Colonic mucosa (tissue), 4 donors: ENCODE data around the gene CCDC134. TPM values are rescaled to one million over a fixed set of nuclear protein-coding genes. Genes with fewer than 3 reads are reported as not detected.
A peak's percentile ranks its signal among the peaks of the same experiment; 100 is the strongest.

ENCODE experiments used
- DNase-seq: peaks from one replicate; pipeline ENCODE4 v3.0.0-alpha.2; 2020
- H3K27ac ChIP-seq: fragments of 200-600 bp; one replicate; pipeline ENCODE4 v1.8.0; 2021
- H3K27me3 ChIP-seq: fragments of 200-600 bp; one replicate; pipeline ENCODE4 v1.8.0; 2021
- H3K36me3 ChIP-seq: fragments of 200-600 bp; one replicate; pipeline ENCODE4 v1.8.0; 2021
- H3K4me1 ChIP-seq: fragments of 200-600 bp; one replicate; pipeline ENCODE4 v1.8.0; 2021; ENCODE audit warnings: mild to moderate bottlenecking
- H3K4me3 ChIP-seq: fragments of 200-600 bp; one replicate; pipeline ENCODE4 v1.8.0; 2021
- H3K9ac ChIP-seq, 2 donors: one replicate each; pipeline ENCODE4 v1.7.0; 2013; ENCODE audit warnings: control low read depth in 2 of 2, low read depth in 2 of 2, low read length in 2 of 2
- H3K9me3 ChIP-seq: fragments of 200-600 bp; one replicate; pipeline ENCODE4 v1.8.0; 2021
- intact Hi-C: fragments of 100-400 bp; cut with DNase I; formaldehyde crosslinking; loops from one replicate; pipeline ENCODE4 v1.14.1; 2022
- total RNA-seq, 2 donors: library from RNA; stranded (reverse); fragmentation: NEBNext Ultra II Directional in 1 of 2; extraction: Animal tissue kit (Norgen Biotek cat#: 25700) in 1 of 2; gene quantifications; one replicate each; pipeline ENCODE4 v1.2.1, GENCODE V29; 2021
- TF ChIP-seq, protein P1 (sequence below): fragments of 200-600 bp; IDR thresholded peaks from one replicate; pipeline ENCODE4 v1.8.0; 2022; ENCODE audit warnings: antibody characterized with exemption, mild to moderate bottlenecking
- donor health status: healthy.
- donor health status: DM: no; HTN: no; CAD: no.
- donor health status: DM: no; HTN: no; CAD: no.

CCDC134 gene
- total RNA-seq, 2 donors from 2014 or later = 9.3 to 18.8 TPM

DNA sequence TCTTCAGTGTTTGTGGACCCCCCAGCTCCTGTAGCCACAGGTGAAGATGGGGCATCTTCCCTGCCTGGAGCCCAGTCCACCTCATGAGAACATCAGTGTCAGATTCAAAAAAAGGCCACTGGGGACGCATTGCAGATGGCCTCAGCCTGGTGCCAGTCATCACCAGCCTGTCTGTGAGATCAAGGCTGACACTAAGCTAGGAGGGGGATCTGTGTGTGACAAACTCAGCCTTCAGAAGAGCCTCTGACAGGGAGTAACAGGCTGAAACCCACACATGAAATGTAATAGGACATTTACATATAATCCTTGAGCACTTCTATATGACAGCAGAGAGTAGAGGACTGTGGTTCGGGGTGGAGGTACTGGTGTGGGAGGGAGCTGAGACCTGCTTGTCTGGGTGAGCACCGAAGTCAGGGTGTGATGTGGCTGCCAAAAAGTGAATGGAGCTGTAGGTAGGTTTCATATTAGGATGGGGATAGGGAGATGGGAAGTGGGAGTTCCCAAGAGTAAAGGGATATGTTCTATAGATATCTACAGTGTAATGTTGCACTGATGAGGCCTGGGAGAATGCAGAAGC is 20.5 kb upstream of the CCDC134 start:
- Histone ChIP-seq H3K36me3 (no peaks in the 10 kb centered on the region), H3K27me3 (no peaks in the 10 kb centered on the region), H3K4me1 (no peaks in the 10 kb centered on the region), H3K27ac (no peak overlapping the region), H3K9me3 (no peaks in the 10 kb centered on the region), H3K9ac (no peak overlapping the region), H3K4me3 (no peak overlapping the region)
- intact Hi-C loops = no loop called here
- TF ChIP-seq, protein P1, sequence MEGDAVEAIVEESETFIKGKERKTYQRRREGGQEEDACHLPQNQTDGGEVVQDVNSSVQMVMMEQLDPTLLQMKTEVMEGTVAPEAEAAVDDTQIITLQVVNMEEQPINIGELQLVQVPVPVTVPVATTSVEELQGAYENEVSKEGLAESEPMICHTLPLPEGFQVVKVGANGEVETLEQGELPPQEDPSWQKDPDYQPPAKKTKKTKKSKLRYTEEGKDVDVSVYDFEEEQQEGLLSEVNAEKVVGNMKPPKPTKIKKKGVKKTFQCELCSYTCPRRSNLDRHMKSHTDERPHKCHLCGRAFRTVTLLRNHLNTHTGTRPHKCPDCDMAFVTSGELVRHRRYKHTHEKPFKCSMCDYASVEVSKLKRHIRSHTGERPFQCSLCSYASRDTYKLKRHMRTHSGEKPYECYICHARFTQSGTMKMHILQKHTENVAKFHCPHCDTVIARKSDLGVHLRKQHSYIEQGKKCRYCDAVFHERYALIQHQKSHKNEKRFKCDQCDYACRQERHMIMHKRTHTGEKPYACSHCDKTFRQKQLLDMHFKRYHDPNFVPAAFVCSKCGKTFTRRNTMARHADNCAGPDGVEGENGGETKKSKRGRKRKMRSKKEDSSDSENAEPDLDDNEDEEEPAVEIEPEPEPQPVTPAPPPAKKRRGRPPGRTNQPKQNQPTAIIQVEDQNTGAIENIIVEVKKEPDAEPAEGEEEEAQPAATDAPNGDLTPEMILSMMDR = no peak
- DNase-seq = no peak

DNA sequence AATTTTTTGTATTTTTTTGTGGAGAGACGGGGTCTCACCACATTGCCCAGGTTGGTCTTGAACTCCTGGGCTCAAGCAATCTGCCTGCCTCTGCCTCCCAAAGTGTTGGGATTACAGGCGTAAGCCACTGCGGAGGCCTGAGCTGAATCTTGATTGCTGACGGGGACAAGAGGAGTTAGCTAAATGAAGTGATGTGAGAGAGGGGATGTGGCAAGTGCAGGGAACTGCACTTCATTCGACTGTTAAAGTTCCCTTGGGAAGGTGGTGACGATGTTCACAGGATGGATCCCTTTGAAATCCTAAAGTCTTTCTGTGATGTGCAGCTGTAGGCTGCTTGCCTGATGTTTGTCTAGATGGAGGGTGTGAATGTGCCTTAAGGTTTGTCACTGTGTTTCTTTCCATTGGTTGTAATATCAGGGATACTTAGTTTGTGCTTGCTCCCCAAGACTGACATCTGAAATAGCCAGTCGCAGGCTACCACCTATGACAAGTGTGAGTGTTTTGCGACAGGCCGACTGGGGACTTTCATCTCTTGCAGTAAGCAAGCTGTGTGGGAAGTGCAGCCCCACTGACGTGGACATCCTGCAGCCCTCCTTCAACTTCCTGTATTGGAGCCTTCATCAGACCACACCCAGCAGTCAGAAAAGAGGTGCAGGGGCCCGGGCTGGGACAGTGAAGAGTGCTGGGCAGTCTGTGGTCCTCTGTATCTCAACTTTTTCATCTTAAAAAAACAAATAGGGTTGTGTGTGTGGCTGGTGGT is 19.6 kb upstream of the CCDC134 start:
- peak overlapping the region; percentile 8 for H3K27ac ChIP-seq
- peak overlapping the region in 1 of 2 donors; percentile 60 for H3K9ac ChIP-seq
- no peaks in the 10 kb centered on the region for H3K9me3 ChIP-seq
- TF ChIP-seq, protein P1 = no peak
- DNase-seq = peak; percentile 62
- no peaks in the 10 kb centered on the region for H3K27me3 ChIP-seq
- no peaks in the 10 kb centered on the region for H3K4me1 ChIP-seq
- H3K4me3 ChIP-seq = peak overlapping the region; percentile 19
- no peaks in the 10 kb centered on the region for H3K36me3 ChIP-seq
- intact Hi-C loops = no loop called here

DNA sequence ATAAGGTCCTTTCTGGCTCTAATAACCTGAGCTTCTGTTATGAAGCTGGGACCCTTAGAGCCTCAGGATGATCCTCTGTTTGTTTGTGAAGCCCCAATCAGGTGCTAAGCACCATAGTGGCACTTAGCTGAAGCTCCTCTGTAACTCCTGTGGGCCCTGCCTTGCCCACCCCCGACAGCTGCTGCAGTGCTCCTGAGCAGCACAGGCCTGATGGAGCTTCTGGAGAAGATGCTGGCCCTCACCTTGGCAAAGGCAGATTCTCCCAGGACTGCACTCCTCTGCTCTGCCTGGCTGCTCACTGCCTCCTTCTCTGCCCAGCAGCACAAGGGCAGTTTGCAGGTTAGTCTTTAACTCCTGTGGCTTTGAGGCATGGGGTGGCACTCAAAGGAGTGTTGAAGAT is 19.0 kb upstream of the CCDC134 start:
- DNase-seq = no peak
- Histone ChIP-seq H3K4me3 (peak overlapping the region; percentile 19), H3K4me1 (no peaks in the 10 kb centered on the region), H3K36me3 (no peaks in the 10 kb centered on the region), H3K27ac (peak overlapping the region; percentile 5), H3K27me3 (no peaks in the 10 kb centered on the region), H3K9me3 (no peaks in the 10 kb centered on the region), H3K9ac (peak overlapping the region; percentile 36 to 60)
- TF ChIP-seq, protein P1 = no peak
- intact Hi-C loops = no loop called here

- H3K9ac ChIP-seq = peak overlapping the region; percentile 14 to 31
- no peaks in the 10 kb centered on the region for H3K4me1 ChIP-seq
- H3K36me3 ChIP-seq = no peaks in the 10 kb centered on the region
- H3K9me3 ChIP-seq = no peaks in the 10 kb centered on the region
- no peaks in the 10 kb centered on the region for H3K27me3 ChIP-seq
- DNase-seq = no peak
- no peak overlapping the region for H3K27ac ChIP-seq
- no peak overlapping the region for H3K4me3 ChIP-seq
- intact Hi-C loops = no loop called here
- TF ChIP-seq, protein P1 = no peak
These were observed 18.2 kb upstream of the CCDC134 start for GRCh38 chr22:41782316-41782715.

GRCh38 chr22:41782751-41783150 is 17.7 kb upstream of the CCDC134 start:
- TF ChIP-seq, protein P1 = no peak
- Histone ChIP-seq H3K9ac (no peak overlapping the region), H3K9me3 (no peaks in the 10 kb centered on the region), H3K27me3 (no peaks in the 10 kb centered on the region), H3K4me3 (no peak overlapping the region), H3K36me3 (no peaks in the 10 kb centered on the region), H3K4me1 (no peaks in the 10 kb centered on the region), H3K27ac (no peak overlapping the region)
- no peak for DNase-seq
- intact Hi-C loops = no loop called here
